H9 (cell line): ENCODE measurements around the gene EPN3. TPM values are rescaled to one million over a fixed set of nuclear protein-coding genes. Genes with fewer than 3 reads are reported as not detected.

Source experiments
- DNase-seq: peaks from one replicate; pipeline ENCODE4 v3.0.0-alpha.2; 2017
- H2AFZ ChIP-seq: one replicate; pipeline ENCODE4 v1.6.1; 2013; ENCODE audit warnings: mild to moderate bottlenecking, low read length, control low read depth, moderate library complexity
- H2AK5ac ChIP-seq: 2 replicates; pipeline ENCODE4 v1.6.1; 2013; ENCODE audit warnings: low read length, control low read depth, mixed read lengths; ENCODE audit not compliant: insufficient read length
- H2BK120ac ChIP-seq: one replicate; pipeline ENCODE4 v1.6.1; 2013; ENCODE audit warnings: low read depth, mild to moderate bottlenecking, low read length, control low read depth, inconsistent platforms; ENCODE audit not compliant: poor library complexity, severe bottlenecking
- H2BK12ac ChIP-seq: 2 replicates; pipeline ENCODE4 v1.6.1; 2013; ENCODE audit warnings: low read length, control low read depth, mixed read lengths, low read depth; ENCODE audit not compliant: insufficient read length
- H2BK15ac ChIP-seq: 2 replicates; pipeline ENCODE4 v1.6.1; 2013; ENCODE audit warnings: low read depth, low read length, control low read depth
- H2BK20ac ChIP-seq: one replicate; pipeline ENCODE4 v1.6.1; 2013; ENCODE audit warnings: low read depth, mild to moderate bottlenecking, low read length, control low read depth, inconsistent platforms; ENCODE audit not compliant: poor library complexity, severe bottlenecking
- H2BK5ac ChIP-seq: 2 replicates; pipeline ENCODE4 v1.6.1; 2013; ENCODE audit warnings: low read length, control low read depth, mixed read lengths; ENCODE audit not compliant: insufficient read length
- H3K14ac ChIP-seq: 2 replicates; pipeline ENCODE4 v1.6.1; 2013; ENCODE audit warnings: low read length, control low read depth; ENCODE audit not compliant: insufficient read depth
- H3K18ac ChIP-seq: 2 replicates; pipeline ENCODE4 v1.6.1; 2013; ENCODE audit warnings: low read depth, mild to moderate bottlenecking, mixed read lengths, low read length, control low read depth; ENCODE audit not compliant: insufficient read length
- H3K23ac ChIP-seq: 2 replicates; pipeline ENCODE4 v1.6.1; 2013; ENCODE audit warnings: low read length, control low read depth, mixed read lengths, low read depth; ENCODE audit not compliant: insufficient read length
- H3K23me2 ChIP-seq: 2 replicates; pipeline ENCODE4 v1.6.1; 2013; ENCODE audit warnings: low read depth, mild to moderate bottlenecking, mixed read lengths, low read length, control low read depth; ENCODE audit not compliant: insufficient read length, poor library complexity, severe bottlenecking
- H3K27ac ChIP-seq: 2 replicates; pipeline ENCODE4 v1.5.1; 2013; ENCODE audit warnings: low read length, control low read depth, mixed read lengths, low read depth; ENCODE audit not compliant: insufficient read length
- H3K27me3 ChIP-seq: 2 replicates; pipeline ENCODE4 v1.6.1; 2013; ENCODE audit warnings: low read length, control low read depth, inconsistent platforms; ENCODE audit not compliant: insufficient read depth
- H3K4ac ChIP-seq: 2 replicates; pipeline ENCODE4 v1.6.1; 2013; ENCODE audit warnings: low read depth, mild to moderate bottlenecking, control low read depth, inconsistent platforms, low read length, moderate library complexity
- H3K4me1 ChIP-seq: 2 replicates; pipeline ENCODE4 v1.6.1; 2013; ENCODE audit warnings: low read length, control low read depth, inconsistent platforms; ENCODE audit not compliant: insufficient read depth
- H3K4me2 ChIP-seq: 2 replicates; pipeline ENCODE4 v1.6.1; 2013; ENCODE audit warnings: low read length, control low read depth, mixed read lengths; ENCODE audit not compliant: insufficient read length, insufficient read depth
- H3K56ac ChIP-seq: 2 replicates; pipeline ENCODE4 v1.6.1; 2013; ENCODE audit warnings: low read depth, mild to moderate bottlenecking, mixed read lengths, low read length, control low read depth; ENCODE audit not compliant: insufficient read length
- H3K79me1 ChIP-seq: 2 replicates; pipeline ENCODE4 v1.6.1; 2013; ENCODE audit warnings: low read depth, mild to moderate bottlenecking, moderate library complexity, low read length, control low read depth, inconsistent platforms; ENCODE audit not compliant: insufficient read depth, poor library complexity, severe bottlenecking
- H3K79me2 ChIP-seq: 2 replicates; pipeline ENCODE4 v1.6.1; 2013; ENCODE audit warnings: low read length, control low read depth, inconsistent platforms; ENCODE audit not compliant: insufficient read depth
- H3K9ac ChIP-seq: 2 replicates; pipeline ENCODE4 v1.6.1; 2013; ENCODE audit warnings: low read length, control low read depth, mixed read lengths; ENCODE audit not compliant: insufficient read length; ENCODE audit errors: extremely low read depth
- H3K9me3 ChIP-seq: one replicate; pipeline ENCODE4 v1.6.1; 2013; ENCODE audit warnings: low read depth, low read length, inconsistent platforms; ENCODE audit not compliant: control insufficient read depth
- H3T11ph ChIP-seq: one replicate; pipeline ENCODE4 v1.6.1; 2013; ENCODE audit warnings: mild to moderate bottlenecking, low read length, control low read depth, inconsistent platforms
- H4K20me1 ChIP-seq: one replicate; pipeline ENCODE4 v1.6.1; 2013; ENCODE audit not compliant: control insufficient read depth, insufficient read length, insufficient read depth
- H4K5ac ChIP-seq: 2 replicates; pipeline ENCODE4 v1.6.1; 2013; ENCODE audit warnings: low read depth, mild to moderate bottlenecking, mixed read lengths, low read length, control low read depth; ENCODE audit not compliant: insufficient read length
- H4K8ac ChIP-seq: replicated peaks from 2 replicates; pipeline ENCODE4 v1.6.1; 2013; ENCODE audit warnings: low read length, control low read depth, mixed read lengths, low read depth; ENCODE audit not compliant: insufficient read length
- H4K91ac ChIP-seq: 2 replicates; pipeline ENCODE4 v1.6.1; 2013; ENCODE audit warnings: low read depth, mild to moderate bottlenecking, moderate library complexity, mixed read lengths, low read length, control low read depth; ENCODE audit not compliant: insufficient read length
- H3K27ac Mint-ChIP-seq, 3 experiments: 2 replicates in 2 of 3; 3 replicates in 1 of 3; pipeline ENCODE4 v1.8.0; 2020 to 2021; ENCODE audit warnings: mixed read lengths in 3 of 3, mild to moderate bottlenecking in 1 of 3, moderate library complexity in 1 of 3
- H3K27me3 Mint-ChIP-seq: 2 replicates; pipeline ENCODE4 v1.8.0; 2021; ENCODE audit warnings: low read depth, mild to moderate bottlenecking, moderate library complexity, mixed read lengths
- H3K36me3 Mint-ChIP-seq, 3 experiments: 2 replicates in 2 of 3; 3 replicates in 1 of 3; pipeline ENCODE4 v1.8.0; 2020 to 2021; ENCODE audit warnings: low read depth in 3 of 3, mixed read lengths in 3 of 3; ENCODE audit not compliant: insufficient read depth in 1 of 3
- H3K4me1 Mint-ChIP-seq, 2 experiments: 2 replicates each; pipeline ENCODE4 v1.8.0; 2020; ENCODE audit warnings: mixed read lengths in 2 of 2
- H3K4me3 Mint-ChIP-seq, 2 experiments: 2 replicates in 1 of 2; 3 replicates in 1 of 2; pipeline ENCODE4 v1.8.0; 2020 to 2021; ENCODE audit warnings: mild to moderate bottlenecking in 2 of 2, mixed read lengths in 2 of 2, moderate library complexity in 1 of 2
- H3K9me3 Mint-ChIP-seq, 2 experiments: 2 replicates in 1 of 2; 3 replicates in 1 of 2; pipeline ENCODE4 v1.8.0; 2020; ENCODE audit warnings: mild to moderate bottlenecking in 2 of 2, mixed read lengths in 2 of 2, moderate library complexity in 1 of 2
- WGBS: extraction: QIAGEN DNeasy Blood & Tissue Kit; methylation state at CpG from one replicate; pipeline ENCODE4 v1.1.7; 2013; ENCODE audit warnings: missing lambda C conversion rate, low lambda C conversion rate, mixed read lengths; ENCODE audit not compliant: insufficient read length; ENCODE audit errors: extremely low coverage; 5-methylcytosine and 5-hydroxymethylcytosine counted together
- total RNA-seq: library from RNA; stranded (reverse); gene quantifications from 2 replicates; pipeline ENCODE4 v1.2.1, GENCODE V29; 2021
- TF ChIP-seq, protein P1 (sequence below): fragments of 200-600 bp; sonication (generic); conservative IDR thresholded peaks from 3 replicates; pipeline ENCODE4 v1.8.0; 2021; ENCODE audit warnings: antibody characterized with exemption, mild to moderate bottlenecking

The EPN3 gene
- total RNA-seq, 1 experiment from 2014 or later = 1.9 TPM

- no CpG with 5 or more reads among the region's 56 CpGs for WGBS
- no peak within 1 kb of the TSS for H2BK15ac ChIP-seq
- no peak within 1 kb of the TSS for H2BK5ac ChIP-seq
- no peak within 1 kb of the TSS for H3T11ph ChIP-seq
- H3K27me3 ChIP-seq = peaks cover 41% of the 10 kb centered on the region
- H3K79me2 ChIP-seq = no peaks in the 10 kb centered on the region
- H2BK12ac ChIP-seq = no peak within 1 kb of the TSS
- no peak within 1 kb of the TSS for H3K27ac ChIP-seq
- peak within 1 kb of the TSS; percentile 72 to 92 for H3K4me3 Mint-ChIP-seq
- H3K9ac ChIP-seq = no peak within 1 kb of the TSS
- peaks cover 26% of the 10 kb centered on the region for H3K23me2 ChIP-seq
- no peak within 1 kb of the TSS for H3K4ac ChIP-seq
- no peaks in the 10 kb centered on the region for H3K9me3 ChIP-seq
- no peak within 1 kb of the TSS for H2BK20ac ChIP-seq
- H3K14ac ChIP-seq = no peak within 1 kb of the TSS
- no peaks in the 10 kb centered on the region for H3K79me1 ChIP-seq
- H3K36me3 Mint-ChIP-seq = no peaks in the 10 kb centered on the region; a peak in 1 of 7 replicates
- peak; percentile 100 for DNase-seq
- TF ChIP-seq, protein P1, sequence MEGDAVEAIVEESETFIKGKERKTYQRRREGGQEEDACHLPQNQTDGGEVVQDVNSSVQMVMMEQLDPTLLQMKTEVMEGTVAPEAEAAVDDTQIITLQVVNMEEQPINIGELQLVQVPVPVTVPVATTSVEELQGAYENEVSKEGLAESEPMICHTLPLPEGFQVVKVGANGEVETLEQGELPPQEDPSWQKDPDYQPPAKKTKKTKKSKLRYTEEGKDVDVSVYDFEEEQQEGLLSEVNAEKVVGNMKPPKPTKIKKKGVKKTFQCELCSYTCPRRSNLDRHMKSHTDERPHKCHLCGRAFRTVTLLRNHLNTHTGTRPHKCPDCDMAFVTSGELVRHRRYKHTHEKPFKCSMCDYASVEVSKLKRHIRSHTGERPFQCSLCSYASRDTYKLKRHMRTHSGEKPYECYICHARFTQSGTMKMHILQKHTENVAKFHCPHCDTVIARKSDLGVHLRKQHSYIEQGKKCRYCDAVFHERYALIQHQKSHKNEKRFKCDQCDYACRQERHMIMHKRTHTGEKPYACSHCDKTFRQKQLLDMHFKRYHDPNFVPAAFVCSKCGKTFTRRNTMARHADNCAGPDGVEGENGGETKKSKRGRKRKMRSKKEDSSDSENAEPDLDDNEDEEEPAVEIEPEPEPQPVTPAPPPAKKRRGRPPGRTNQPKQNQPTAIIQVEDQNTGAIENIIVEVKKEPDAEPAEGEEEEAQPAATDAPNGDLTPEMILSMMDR = no peak
- no peak within 1 kb of the TSS for H4K8ac ChIP-seq
- H3K4me1 ChIP-seq = peaks cover under 1% of the 10 kb centered on the region; the same call in 1 of the 2 replicates
- H3K23ac ChIP-seq = no peak within 1 kb of the TSS
- no peaks in the 10 kb centered on the region for H3K9me3 Mint-ChIP-seq
- H3K56ac ChIP-seq = no peak within 1 kb of the TSS
- no peak within 1 kb of the TSS for H2AFZ ChIP-seq
- H4K20me1 ChIP-seq = no peaks in the 10 kb centered on the region
- H3K27me3 Mint-ChIP-seq = peaks cover 80% of the 10 kb centered on the region
- H4K91ac ChIP-seq = no peak within 1 kb of the TSS
- H4K5ac ChIP-seq = no peak within 1 kb of the TSS
- peak within 1 kb of the TSS; percentile 83 for H3K18ac ChIP-seq
- no peak within 1 kb of the TSS for H2BK120ac ChIP-seq
- peaks cover 22 to 43% of the 10 kb centered on the region in 2 experiments for H3K4me1 Mint-ChIP-seq
- peak within 1 kb of the TSS; percentile 68 to 97 (median 97); a peak in 6 of 7 replicates for H3K27ac Mint-ChIP-seq
- H2AK5ac ChIP-seq = no peak within 1 kb of the TSS
- H3K4me2 ChIP-seq = peak within 1 kb of the TSS; percentile 74
Measured at GRCh38 chr17:50560185-50560824, 27.8 kb downstream of the EPN3 start, which contains the start of gene CACNA1G. CACNA1G (plus strand) TSS chr17:50560715; CDS start chr17:50561460, 745 bp downstream.
